Glutamatergic neuron (in vitro differentiated cells): ENCODE data around the gene CACNA1E. TPM values are rescaled to one million over a fixed set of nuclear protein-coding genes. Genes with fewer than 3 reads are reported as not detected.

Source experiments
- DNase-seq: peaks from one replicate; pipeline ENCODE4 v3.0.0; 2022
- H3K27ac Mint-ChIP-seq: one replicate; pipeline ENCODE4 v1.8.0; 2020; ENCODE audit warnings: mild to moderate bottlenecking, mixed read lengths, inconsistent platforms; ENCODE audit not compliant: unreplicated experiment
- H3K27me3 Mint-ChIP-seq: one replicate; pipeline ENCODE4 v1.8.0; 2020; ENCODE audit warnings: mild to moderate bottlenecking, moderate library complexity, mixed read lengths, inconsistent platforms; ENCODE audit not compliant: unreplicated experiment
- H3K36me3 Mint-ChIP-seq: one replicate; pipeline ENCODE4 v1.8.0; 2020; ENCODE audit warnings: mild to moderate bottlenecking, mixed read lengths, inconsistent platforms; ENCODE audit not compliant: unreplicated experiment
- H3K4me1 Mint-ChIP-seq: one replicate; pipeline ENCODE4 v1.8.0; 2020; ENCODE audit warnings: mild to moderate bottlenecking, low read depth, mixed read lengths, inconsistent platforms; ENCODE audit not compliant: unreplicated experiment
- H3K4me3 Mint-ChIP-seq: one replicate; pipeline ENCODE4 v1.8.0; 2020; ENCODE audit warnings: mild to moderate bottlenecking, mixed read lengths, inconsistent platforms; ENCODE audit not compliant: unreplicated experiment
- H3K9me3 Mint-ChIP-seq: one replicate; pipeline ENCODE4 v1.8.0; 2020; ENCODE audit warnings: mild to moderate bottlenecking, moderate library complexity, mixed read lengths, inconsistent platforms; ENCODE audit not compliant: unreplicated experiment
- CTCF ChIP-seq: fragments of 200-600 bp; sonication (generic); IDR thresholded peaks from one replicate; pipeline ENCODE4 v1.5.0; 2021; ENCODE audit not compliant: partially characterized antibody, unreplicated experiment
- total RNA-seq: library from RNA; stranded (reverse); fragmentation: NEBNext Ultra II Directional; extraction: Animal tissue kit (Norgen Biotek cat#: 25700); gene quantifications from one replicate; pipeline ENCODE4 v1.2.1, GENCODE V29; 2021; ENCODE audit not compliant: unreplicated experiment

CACNA1E gene
- total RNA-seq, 1 donor from 2014 or later, result 8.8 TPM

GRCh38 chr1:181490276-181490675 lies 7.0 kb downstream of the CACNA1E start:
- H3K4me1 Mint-ChIP-seq, result peaks cover 1% of the 10 kb centered on the region
- H3K9me3 Mint-ChIP-seq, result peaks cover 3% of the 10 kb centered on the region
- no peak overlapping the region for H3K4me3 Mint-ChIP-seq
- peaks cover 10% of the 10 kb centered on the region for H3K27me3 Mint-ChIP-seq
- H3K36me3 Mint-ChIP-seq, result no peaks in the 10 kb centered on the region
- TF ChIP-seq CTCF, result no peak
- no peak overlapping the region for H3K27ac Mint-ChIP-seq
- no peak for DNase-seq

- Mint-ChIP-seq H3K4me3 (no peak overlapping the region), H3K27me3 (peaks cover 8% of the 10 kb centered on the region), H3K4me1 (no peaks in the 10 kb centered on the region), H3K36me3 (no peaks in the 10 kb centered on the region), H3K9me3 (peaks cover 2% of the 10 kb centered on the region), H3K27ac (no peak overlapping the region)
- no peak for DNase-seq
- TF ChIP-seq CTCF, result no peak
These were observed 7.7 kb downstream of the CACNA1E start for GRCh38 chr1:181490740-181491712.

- no peak overlapping the region for H3K4me3 Mint-ChIP-seq
- peaks cover 5% of the 10 kb centered on the region for H3K27me3 Mint-ChIP-seq
- H3K4me1 Mint-ChIP-seq, result no peaks in the 10 kb centered on the region
- no peak for DNase-seq
- TF ChIP-seq CTCF, result no peak
- H3K36me3 Mint-ChIP-seq, result no peaks in the 10 kb centered on the region
- H3K9me3 Mint-ChIP-seq, result no peaks in the 10 kb centered on the region
- H3K27ac Mint-ChIP-seq, result no peak overlapping the region
These were observed 9.8 kb downstream of the CACNA1E start for GRCh38 chr1:181493166-181493565.

- Mint-ChIP-seq H3K27ac (no peak overlapping the region), H3K9me3 (no peaks in the 10 kb centered on the region), H3K36me3 (no peaks in the 10 kb centered on the region), H3K4me3 (no peak overlapping the region), H3K27me3 (peaks cover 3% of the 10 kb centered on the region), H3K4me1 (no peaks in the 10 kb centered on the region)
- TF ChIP-seq CTCF, result no peak
- DNase-seq, result no peak
These were observed 10.6 kb downstream of the CACNA1E start for GRCh38 chr1:181493885-181494284.

- peaks cover 3% of the 10 kb centered on the region for H3K9me3 Mint-ChIP-seq
- H3K4me1 Mint-ChIP-seq, result peaks cover 9% of the 10 kb centered on the region
- H3K27me3 Mint-ChIP-seq, result peaks cover 10% of the 10 kb centered on the region
- no peak for TF ChIP-seq CTCF
- no peak overlapping the region for H3K4me3 Mint-ChIP-seq
- H3K27ac Mint-ChIP-seq, result no peak overlapping the region
- no peak for DNase-seq
- no peaks in the 10 kb centered on the region for H3K36me3 Mint-ChIP-seq
These were observed 13.4 kb downstream of the CACNA1E start for GRCh38 chr1:181496759-181497158.
